PC-3 (cell line): ENCODE data around the gene GMDS. TPM values are rescaled to one million over a fixed set of nuclear protein-coding genes. Genes with fewer than 3 reads are reported as not detected.

Experiments
- ATAC-seq: fragments of 200-7000 bp; cut with Tn5 transposase; 2 replicates; pipeline ENCODE4 v1.9.1; 2020; ENCODE audit warnings: mild to moderate bottlenecking, moderate library complexity
- BruUV-seq: library from RNA; stranded (reverse); fragments of 400-500 nt; replicated peaks from 2 replicates; lab custom pipeline; 2021; lab: Mats Ljungman, UMichigan
- CTCF ChIA-PET: fragments of 300-600 bp; sonication (Branson Sonifier 250); formaldehyde crosslinking; loops from one replicate; lab custom pipeline; 2022; ENCODE audit warnings: antibody characterized with exemption; lab: Charles Lee
- POLR2A ChIA-PET: fragments of 300-600 bp; sonication (Branson Sonifier 250); formaldehyde crosslinking; loops from one replicate; lab custom pipeline; 2022; ENCODE audit warnings: antibody characterized with exemption; ENCODE audit not compliant: unreplicated experiment; lab: Charles Lee
- DNase-seq: peaks from one replicate; pipeline ENCODE4 v3.0.0-alpha.2; 2015
- H2AFZ ChIP-seq: fragments of 300-600 bp; sonication (generic); 2 replicates; pipeline ENCODE4 v1.6.0; 2016; ENCODE audit warnings: antibody characterized with exemption, low read length
- H3F3A ChIP-seq: fragments of 300-600 bp; sonication (generic); one replicate; pipeline ENCODE4 v1.6.0; 2017; ENCODE audit warnings: antibody characterized with exemption, low read length, control low read depth, mild to moderate bottlenecking; ENCODE audit not compliant: unreplicated experiment
- H3K27ac ChIP-seq: fragments of 300-600 bp; sonication (generic); 2 replicates; pipeline ENCODE4 v1.5.1; 2016; ENCODE audit warnings: mild to moderate bottlenecking, low read length
- H3K27me3 ChIP-seq: fragments of 300-600 bp; sonication (generic); 2 replicates; pipeline ENCODE4 v1.6.1; 2016; ENCODE audit warnings: low read length, mixed read lengths
- H3K36me3 ChIP-seq: fragments of 300-600 bp; sonication (generic); 2 replicates; pipeline ENCODE4 v1.6.1; 2016; ENCODE audit warnings: low read depth, mixed run types, low read length, mixed read lengths
- H3K4me1 ChIP-seq: fragments of 300-600 bp; sonication (generic); 2 replicates; pipeline ENCODE4 v1.5.1; 2016; ENCODE audit warnings: low read length; ENCODE audit not compliant: insufficient read depth
- H3K4me2 ChIP-seq: fragments of 300-600 bp; sonication (generic); 2 replicates; pipeline ENCODE4 v1.6.0; 2016; ENCODE audit warnings: low read length
- H3K4me3 ChIP-seq: fragments of 300-600 bp; sonication (generic); 2 replicates; pipeline ENCODE4 v1.5.1; 2016; ENCODE audit warnings: mild to moderate bottlenecking, low read length, mixed read lengths
- H3K79me2 ChIP-seq: fragments of 300-600 bp; sonication (generic); 2 replicates; pipeline ENCODE4 v1.6.1; 2017; ENCODE audit warnings: low read length, mixed read lengths
- H3K9ac ChIP-seq: fragments of 300-600 bp; sonication (generic); 2 replicates; pipeline ENCODE4 v1.6.0; 2016; ENCODE audit warnings: mild to moderate bottlenecking, low read length
- H3K9me2 ChIP-seq: fragments of 300-600 bp; sonication (generic); replicated peaks from 2 replicates; pipeline ENCODE4 v1.6.1; 2016; ENCODE audit warnings: mixed run types, low read length, mixed read lengths
- H3K9me3 ChIP-seq: fragments of 300-600 bp; sonication (generic); 2 replicates; pipeline ENCODE4 v1.6.1; 2016; ENCODE audit warnings: low read length, mixed read lengths
- H4K20me1 ChIP-seq: fragments of 300-600 bp; sonication (generic); 2 replicates; pipeline ENCODE4 v1.6.1; 2016; ENCODE audit warnings: low read length, mixed read lengths
- CTCF ChIP-seq: fragments of 300-600 bp; sonication (generic); conservative IDR thresholded peaks from 2 replicates; pipeline ENCODE4 v1.5.1; 2017; ENCODE audit warnings: antibody characterized with exemption, low read depth, mild to moderate bottlenecking, low read length
- EZH2 ChIP-seq: fragments of 300-600 bp; sonication (generic); IDR thresholded peaks from one replicate; pipeline ENCODE4 v1.6.1; 2017; ENCODE audit warnings: antibody characterized with exemption, mild to moderate bottlenecking, low read length; ENCODE audit not compliant: unreplicated experiment
- EZH2phosphoT487 ChIP-seq: fragments of 300-600 bp; sonication (generic); IDR thresholded peaks from 2 replicates; pipeline ENCODE4 v1.6.1; 2018; ENCODE audit warnings: mild to moderate bottlenecking, antibody characterized with exemption, low read length, borderline replicate concordance
- intact Hi-C: fragments of 100-400 bp; cut with micrococcal nuclease; formaldehyde crosslinking; loops from 2 replicates; pipeline ENCODE4 v1.9.0; 2023
- total RNA-seq: library from RNA; depleted of rRNA; stranded (reverse); fragments of >200 nt; gene quantifications from 2 replicates; pipeline ENCODE4 v1.2.3, GENCODE V29; 2014

GMDS gene
- total RNA-seq, 1 experiment from 2014 or later, result 18.3 TPM

- POLR2A ChIA-PET, result no interaction called here
- H3K4me2 ChIP-seq, result no peak overlapping the region
- no peak for DNase-seq
- H3K9ac ChIP-seq, result no peak overlapping the region
- H3K27me3 ChIP-seq, result no peaks in the 10 kb centered on the region
- H3F3A ChIP-seq, result no peaks in the 10 kb centered on the region
- TF ChIP-seq EZH2 (no peak), CTCF (no peak), EZH2phosphoT487 (no peak)
- H3K36me3 ChIP-seq, result no peaks in the 10 kb centered on the region
- intact Hi-C loops, result no loop called here
- CTCF ChIA-PET, result no interaction called here
- H3K4me3 ChIP-seq, result no peak overlapping the region
- H3K4me1 ChIP-seq, result peaks cover 18% of the 10 kb centered on the region
- ATAC-seq, result no peak
- BruUV-seq, result no TSS peak
- no peak overlapping the region for H3K27ac ChIP-seq
- no peaks in the 10 kb centered on the region for H3K9me2 ChIP-seq
- no peaks in the 10 kb centered on the region for H4K20me1 ChIP-seq
- no peak overlapping the region for H2AFZ ChIP-seq
- H3K79me2 ChIP-seq, result no peaks in the 10 kb centered on the region
- no peaks in the 10 kb centered on the region for H3K9me3 ChIP-seq
These were observed 338.8 kb downstream of the GMDS start for GRCh38 chr6:1906609-1907008.

GRCh38 chr6:1906014-1906413 is 339.4 kb downstream of the GMDS start:
- no peak overlapping the region for H3K9ac ChIP-seq
- BruUV-seq, result no TSS peak
- H3K9me3 ChIP-seq, result no peaks in the 10 kb centered on the region
- no peak overlapping the region for H3K4me3 ChIP-seq
- H3K4me2 ChIP-seq, result no peak overlapping the region
- H3K27ac ChIP-seq, result no peak overlapping the region
- no peaks in the 10 kb centered on the region for H3K9me2 ChIP-seq
- POLR2A ChIA-PET, result no interaction called here
- no peak for TF ChIP-seq CTCF
- no peak for TF ChIP-seq EZH2
- no peak for TF ChIP-seq EZH2phosphoT487
- H3K27me3 ChIP-seq, result no peaks in the 10 kb centered on the region
- CTCF ChIA-PET, result no interaction called here
- H3F3A ChIP-seq, result no peaks in the 10 kb centered on the region
- H2AFZ ChIP-seq, result no peak overlapping the region
- intact Hi-C loops, result no loop called here
- no peaks in the 10 kb centered on the region for H4K20me1 ChIP-seq
- H3K4me1 ChIP-seq, result peaks cover 18% of the 10 kb centered on the region
- no peak for DNase-seq
- no peak for ATAC-seq
- no peaks in the 10 kb centered on the region for H3K79me2 ChIP-seq
- no peaks in the 10 kb centered on the region for H3K36me3 ChIP-seq

- no peak for DNase-seq
- ChIA-PET POLR2A (no interaction called here), CTCF (no interaction called here)
- H3F3A ChIP-seq, result no peaks in the 10 kb centered on the region
- no peak overlapping the region for H3K9ac ChIP-seq
- intact Hi-C loops, result no loop called here
- H3K4me1 ChIP-seq, result peaks cover 9% of the 10 kb centered on the region
- no peaks in the 10 kb centered on the region for H4K20me1 ChIP-seq
- H3K9me2 ChIP-seq, result no peaks in the 10 kb centered on the region
- H3K9me3 ChIP-seq, result no peaks in the 10 kb centered on the region
- H3K79me2 ChIP-seq, result no peaks in the 10 kb centered on the region
- H3K4me3 ChIP-seq, result no peak overlapping the region
- no peak overlapping the region for H3K4me2 ChIP-seq
- no peak for ATAC-seq
- H3K27ac ChIP-seq, result no peak overlapping the region
- no TSS peak for BruUV-seq
- TF ChIP-seq EZH2 (no peak), EZH2phosphoT487 (no peak), CTCF (no peak)
- H2AFZ ChIP-seq, result no peak overlapping the region
- H3K36me3 ChIP-seq, result no peaks in the 10 kb centered on the region
- H3K27me3 ChIP-seq, result no peaks in the 10 kb centered on the region
These were observed 340.5 kb downstream of the GMDS start for GRCh38 chr6:1904898-1905297.
